ACHN (cell line): Measurements from ENCODE around the gene RAD51B.
"Not testable (repeated sequence)": the region's sequence is repeated elsewhere in the genome, so short reads cannot be mapped to it uniquely, and the experiment has no call there.

Source experiments
- DNase-seq: peaks from one replicate; pipeline ENCODE4 v3.0.0-alpha.2; 2015
- in situ Hi-C: cut with HindIII; loops from 2 replicates; pipeline ENCODE4 v1.10.0; 2017; ENCODE audit warnings: low sequenced_read_pairs, low pct_ligation_motif_present, low pct_unique_long_range_greater_than_20kb

The RAD51B gene

GRCh38 chr14:68250927-68251768 is 431.6 kb downstream of the RAD51B start:
- in situ Hi-C loops: no loop called here

GRCh38 chr14:68251769-68252100 is 432.2 kb downstream of the RAD51B start:
- in situ Hi-C loops: no loop called here

More at GRCh38 chr14:68250927-68251768, 431.6 kb downstream of the RAD51B start:
- DNase-seq: no peak

GRCh38 chr14:68253160-68253780 is 433.7 kb downstream of the RAD51B start:
- in situ Hi-C loops: no loop called here
- DNase-seq: no peak

More at GRCh38 chr14:68251769-68252100, 432.2 kb downstream of the RAD51B start:
- no peak for DNase-seq

DNA sequence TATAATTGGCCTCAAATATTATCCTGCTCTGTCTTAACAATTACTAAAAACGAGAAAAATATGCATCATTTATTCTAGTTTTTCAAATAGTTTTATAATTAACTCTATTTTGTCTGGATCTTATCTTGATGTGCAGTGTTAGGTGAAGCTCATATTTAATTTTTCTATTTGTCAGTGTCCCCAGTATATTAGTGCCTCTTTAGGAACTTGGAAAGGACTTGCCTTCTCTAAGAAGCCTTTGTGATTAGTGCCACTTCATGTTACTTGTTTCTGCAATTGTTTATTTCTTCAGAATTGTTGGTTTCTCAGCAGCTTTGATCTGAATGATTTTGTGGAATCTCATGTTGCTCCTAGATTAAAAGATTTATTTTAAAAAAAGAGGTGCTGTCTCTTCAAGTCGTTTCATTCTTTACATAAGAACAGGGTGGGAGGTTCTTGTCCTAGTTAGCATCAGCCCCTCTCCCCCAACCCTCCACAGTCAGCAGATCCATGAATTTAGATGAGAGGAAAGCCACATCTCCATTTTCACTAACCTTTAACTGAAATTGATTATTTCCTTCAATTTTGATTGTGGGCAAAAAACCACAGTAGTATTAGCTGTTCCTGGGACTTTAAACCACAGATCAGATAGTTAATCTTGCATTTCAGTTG is 434.4 kb downstream of the RAD51B start:
- in situ Hi-C loops: no loop called here
- no peak for DNase-seq

GRCh38 chr14:68254669-68255527 is 435.3 kb downstream of the RAD51B start:
- in situ Hi-C loops: no loop called here
- no peak for DNase-seq

DNA sequence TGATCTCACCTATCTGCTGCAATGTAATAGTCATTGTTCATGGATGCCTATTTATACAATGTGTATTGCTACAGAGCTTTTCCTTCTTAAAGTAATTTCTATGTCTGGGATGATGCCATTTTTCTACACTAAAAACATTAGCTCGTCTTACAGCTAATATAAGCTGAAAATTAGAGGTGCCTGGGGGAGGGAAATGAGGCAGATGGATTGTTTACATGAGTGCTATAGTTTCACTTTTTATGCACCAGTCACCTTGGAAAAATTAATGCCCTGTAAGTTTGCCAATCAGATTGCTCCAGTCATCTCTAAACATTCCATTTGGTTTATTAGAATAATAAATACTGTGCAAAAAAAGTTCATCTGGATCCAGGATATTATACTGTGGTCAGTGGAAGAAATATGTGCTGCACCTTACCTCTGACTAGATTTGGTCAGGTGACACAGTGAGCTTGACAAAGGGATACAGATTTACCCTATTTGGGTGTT is 436.2 kb downstream of the RAD51B start:
- no peak for DNase-seq
- in situ Hi-C loops: no loop called here

GRCh38 chr14:68257969-68258368 is 438.4 kb downstream of the RAD51B start:
- DNase-seq: no peak
- in situ Hi-C loops: no loop called here

- DNase-seq, in situ Hi-C loops: not testable (repeated sequence)
Measured at GRCh38 chr14:68258995-68259394, 439.4 kb downstream of the RAD51B start.

DNA sequence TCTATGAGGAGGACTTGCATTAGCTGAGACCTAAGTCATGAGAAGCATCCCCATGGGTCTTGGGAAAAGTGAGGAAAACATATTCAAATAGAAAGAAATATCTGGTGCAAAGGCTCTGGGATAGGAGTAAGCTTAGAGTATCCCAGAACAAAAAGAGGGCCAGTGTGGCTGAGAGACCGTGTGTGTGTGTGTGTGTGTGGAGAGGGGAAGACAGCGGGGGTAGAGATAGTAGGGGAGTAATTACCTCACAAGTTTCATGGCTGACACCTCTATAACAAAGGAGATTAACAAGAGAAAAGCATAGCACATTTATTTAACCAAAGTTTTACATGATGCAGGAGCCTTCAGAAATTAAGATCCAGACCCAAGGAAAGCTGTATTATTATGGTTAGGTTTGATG is 440.5 kb downstream of the RAD51B start:
- in situ Hi-C loops: no loop called here
- DNase-seq: no peak

DNA sequence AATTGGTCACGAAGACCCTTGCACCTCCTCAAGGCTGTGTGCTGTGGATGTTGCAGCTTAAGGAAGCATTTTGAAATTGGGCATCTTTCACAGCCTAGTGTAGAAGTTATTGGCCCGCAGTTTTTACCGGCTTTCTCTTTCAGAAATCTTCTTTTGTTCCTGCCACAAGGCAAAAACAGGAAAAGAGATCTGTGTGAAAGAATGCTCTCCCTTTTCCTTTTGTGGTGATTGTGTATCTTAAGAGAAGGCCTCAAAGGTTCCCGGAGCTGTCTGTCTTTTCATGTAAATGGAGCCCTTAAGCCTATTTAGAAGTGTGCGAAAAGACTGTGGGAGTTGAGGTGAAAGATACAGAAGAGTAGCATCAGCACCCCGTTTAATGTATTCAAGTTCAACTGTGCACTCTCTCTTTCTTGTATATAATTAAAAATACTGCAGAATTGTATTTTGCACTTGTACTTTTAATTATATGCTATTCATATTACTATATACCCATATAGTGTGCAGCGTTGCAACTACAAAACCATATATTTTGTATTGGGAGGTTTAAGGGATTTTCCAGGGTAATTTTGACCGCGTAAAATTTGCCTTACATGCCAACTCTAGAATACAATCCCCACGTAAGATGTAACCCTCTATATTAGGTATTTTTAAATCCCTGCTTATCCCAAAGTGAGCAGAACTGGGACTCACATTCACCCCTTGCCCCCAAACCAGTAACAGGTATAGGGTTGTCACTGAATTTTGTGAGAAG is 441.7 kb downstream of the RAD51B start:
- in situ Hi-C loops: no loop called here
- no peak for DNase-seq

GRCh38 chr14:68262567-68262966 is 443.0 kb downstream of the RAD51B start:
- in situ Hi-C loops: no loop called here

DNA sequence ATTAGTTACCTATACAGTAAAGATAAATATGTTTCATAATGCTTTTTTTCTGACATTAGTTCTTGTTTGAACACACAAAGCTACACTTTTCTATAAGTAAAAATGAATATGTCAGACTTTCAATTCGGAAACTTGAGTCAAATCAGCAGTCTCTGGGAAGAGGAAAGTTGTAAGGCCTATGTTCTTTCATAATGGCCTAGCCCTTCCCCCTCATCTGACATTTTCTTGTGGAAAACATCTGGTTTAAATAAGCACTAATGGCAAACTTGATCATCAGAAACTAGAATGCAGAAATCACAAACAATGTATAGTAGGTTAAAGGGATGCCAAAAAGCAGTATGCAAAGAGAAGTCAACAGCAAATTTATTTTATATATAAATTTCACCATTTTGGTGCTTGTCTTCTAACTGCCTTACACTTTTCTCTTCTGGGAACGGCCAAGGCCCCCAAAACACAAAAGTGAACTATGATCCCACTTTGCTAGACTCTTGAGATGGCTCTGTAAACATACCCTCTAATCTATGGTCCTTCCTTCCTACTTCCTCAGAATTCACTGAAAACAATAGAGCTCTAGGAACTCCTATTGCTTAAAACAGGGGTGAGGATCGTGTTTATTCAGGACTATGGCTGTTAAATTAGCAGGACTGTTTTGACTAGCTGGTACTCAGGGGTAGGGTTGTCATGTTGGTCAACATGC is 444.1 kb downstream of the RAD51B start:
- in situ Hi-C loops: no loop called here
- DNase-seq: no peak

More at GRCh38 chr14:68262567-68262966, 443.0 kb downstream of the RAD51B start:
- no peak for DNase-seq

DNA sequence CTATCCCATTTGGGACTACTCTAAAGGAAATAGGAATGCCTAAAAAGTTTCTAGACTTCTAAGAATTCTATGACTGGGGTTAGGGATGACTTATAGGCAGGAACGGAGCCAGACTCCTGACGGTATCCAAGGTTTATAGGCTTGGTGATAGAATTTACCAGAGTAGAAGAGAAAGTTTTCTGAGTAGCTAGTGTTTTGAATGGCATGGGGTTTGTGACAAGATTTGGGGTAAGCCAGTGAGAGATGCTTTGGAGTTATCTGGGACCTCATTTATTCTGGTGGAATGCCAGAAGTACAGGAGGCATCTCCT is 444.6 kb downstream of the RAD51B start:
- no peak for DNase-seq
- in situ Hi-C loops: no loop called here

DNA sequence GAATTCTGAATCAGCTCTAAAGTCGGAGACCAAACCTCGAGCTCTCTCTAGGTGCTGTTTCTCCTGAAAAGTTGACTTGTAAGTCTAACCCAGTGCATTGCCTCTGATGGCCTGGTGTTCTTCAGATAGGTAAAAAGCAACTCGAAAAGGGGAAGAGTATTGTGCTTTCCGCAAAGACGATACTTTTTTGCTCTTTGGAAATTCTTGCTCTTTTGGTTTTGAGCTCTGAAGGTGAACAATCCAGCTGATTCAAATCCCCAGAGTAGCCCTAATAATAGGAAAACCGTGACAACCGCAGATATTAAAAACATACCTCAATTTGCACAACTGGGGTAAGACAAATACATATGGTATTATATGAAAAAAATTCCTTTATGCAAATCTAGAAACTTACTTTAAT is 447.4 kb downstream of the RAD51B start:
- in situ Hi-C loops: no loop called here
- DNase-seq: no peak

DNA sequence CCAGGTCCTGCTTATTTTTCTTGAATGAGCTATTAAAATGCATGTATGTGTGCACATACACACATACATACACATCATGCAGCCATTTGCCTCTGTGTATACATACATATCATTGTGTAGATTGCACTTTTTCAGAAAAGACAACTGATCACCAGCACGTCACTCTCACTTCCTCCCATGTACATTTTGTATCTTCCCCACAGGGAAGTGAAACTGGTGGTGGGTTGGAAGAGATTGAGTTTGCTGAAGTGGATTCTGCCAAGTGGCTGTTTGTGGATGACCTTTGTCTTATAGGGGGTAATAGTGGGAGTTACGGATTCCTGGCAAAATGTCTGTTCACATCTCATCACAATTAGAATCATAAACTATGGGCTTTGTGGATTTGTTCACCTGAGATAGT is 448.6 kb downstream of the RAD51B start:
- DNase-seq: no peak
- in situ Hi-C loops: no loop called here

GRCh38 chr14:68268719-68269118 is 449.1 kb downstream of the RAD51B start:
- DNase-seq: no peak
- in situ Hi-C loops: no loop called here

- in situ Hi-C loops: no loop called here
- DNase-seq: no peak
Measured at GRCh38 chr14:68269136-68269927, 449.8 kb downstream of the RAD51B start.
